Measurements from ENCODE around the gene TTC22. TPM values are rescaled to one million over a fixed set of nuclear protein-coding genes. Genes with fewer than 3 reads are reported as not detected.

TTC22 gene
- 14.9 TPM for total RNA-seq

GRCh38 chr1:54800899-54801759 is at the start of gene TTC22:
Gene TTC22, minus strand, starts transcription at chr1:54801323. Its CDS starts 160 bp downstream, at chr1:54801163.
- DNase-seq (ENCODE audit: low spot score) = peak; percentile 76

- no peak for DNase-seq (ENCODE audit: low spot score)
Measured at GRCh38 chr1:54850737-54851136, 49.6 kb upstream of the TTC22 start.

GRCh38 chr1:54850069-54850730 is 49.1 kb upstream of the TTC22 start:
- no peak for DNase-seq (ENCODE audit: low spot score)

- no peak for DNase-seq (ENCODE audit: low spot score)
Measured at GRCh38 chr1:54849219-54850068, 48.3 kb upstream of the TTC22 start.

DNA sequence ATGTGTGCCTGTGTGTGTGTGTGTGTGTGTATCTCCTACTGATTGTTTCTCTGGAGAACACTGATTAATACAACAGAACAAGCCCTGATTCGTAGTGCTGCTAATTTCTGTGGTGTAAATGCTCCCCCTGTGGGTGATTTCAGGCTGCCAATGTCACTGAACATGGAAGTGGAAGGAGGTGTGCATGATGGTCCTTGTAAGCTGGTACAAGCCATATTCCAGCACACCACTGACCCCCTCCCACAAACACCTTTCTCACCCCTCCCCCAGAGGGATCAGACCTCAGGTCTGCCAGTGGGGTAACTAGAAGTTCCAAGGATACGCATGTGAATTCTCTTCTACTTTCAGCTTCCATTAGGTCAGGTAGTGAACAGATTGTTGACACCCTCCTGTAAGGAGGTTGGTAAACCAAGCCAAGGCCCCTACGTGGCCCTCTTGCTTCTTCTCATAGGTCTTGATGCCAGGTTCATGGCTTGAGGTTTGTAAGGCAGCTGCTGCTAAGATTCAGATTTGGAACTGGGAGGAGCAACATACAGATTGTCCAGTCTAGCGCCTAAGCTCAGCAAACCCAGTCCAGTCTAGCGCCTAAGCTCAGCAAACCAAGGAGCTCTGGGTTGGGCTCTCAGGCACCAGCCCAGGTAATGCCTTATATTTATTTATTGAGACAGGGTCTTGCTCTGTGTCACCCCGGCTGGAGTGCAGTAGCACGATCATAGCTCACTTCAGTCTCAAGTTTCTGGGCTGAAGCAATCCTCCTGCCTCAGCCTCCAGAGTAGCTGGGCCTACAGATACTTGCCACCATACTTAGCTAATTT is 47.2 kb upstream of the TTC22 start:
- DNase-seq (ENCODE audit: low spot score) = no peak

- DNase-seq (ENCODE audit: low spot score) = no peak
Measured at GRCh38 chr1:54846716-54847284, 45.7 kb upstream of the TTC22 start.

DNA sequence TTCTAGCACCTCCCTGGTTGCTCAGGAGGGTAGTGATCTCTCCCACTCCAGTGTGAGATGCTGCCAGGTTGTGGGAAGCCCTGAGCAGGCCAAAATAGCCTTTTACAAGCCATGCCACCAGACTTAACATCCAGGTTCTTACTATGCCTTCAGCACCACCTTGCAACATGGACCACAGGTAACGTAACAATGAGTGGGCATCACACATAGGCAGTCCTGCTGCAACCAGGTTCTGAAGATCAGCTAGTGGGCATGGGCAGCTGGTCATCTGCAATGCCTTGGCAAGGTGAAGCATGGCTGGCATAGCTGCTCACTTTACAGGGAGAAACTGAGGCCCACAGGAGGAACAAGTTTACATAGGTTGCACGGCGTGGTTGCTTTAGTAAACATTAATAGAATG is 45.2 kb upstream of the TTC22 start:
- DNase-seq (ENCODE audit: low spot score) = peak; percentile 17

DNA sequence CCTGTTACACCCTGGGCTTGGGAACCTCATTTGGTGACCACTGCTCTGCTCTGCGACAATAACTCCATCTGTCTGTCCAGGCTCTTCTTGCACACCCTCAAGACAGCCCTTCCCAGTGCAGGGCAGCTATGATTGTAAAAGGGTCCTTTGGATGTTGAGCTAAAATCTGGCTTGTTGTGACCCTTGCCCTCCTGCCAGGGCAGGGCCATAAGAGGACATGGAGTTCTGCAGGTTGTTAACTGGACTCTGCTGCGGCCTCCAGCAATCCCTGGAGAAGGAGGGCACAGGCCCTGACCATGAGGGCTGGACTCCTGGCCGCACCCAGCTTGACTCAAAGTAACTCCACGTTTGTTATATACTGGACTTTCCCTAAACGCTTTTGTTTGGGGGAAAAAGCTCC is 44.6 kb upstream of the TTC22 start:
- peak; percentile 26 for DNase-seq (ENCODE audit: low spot score)

DNA sequence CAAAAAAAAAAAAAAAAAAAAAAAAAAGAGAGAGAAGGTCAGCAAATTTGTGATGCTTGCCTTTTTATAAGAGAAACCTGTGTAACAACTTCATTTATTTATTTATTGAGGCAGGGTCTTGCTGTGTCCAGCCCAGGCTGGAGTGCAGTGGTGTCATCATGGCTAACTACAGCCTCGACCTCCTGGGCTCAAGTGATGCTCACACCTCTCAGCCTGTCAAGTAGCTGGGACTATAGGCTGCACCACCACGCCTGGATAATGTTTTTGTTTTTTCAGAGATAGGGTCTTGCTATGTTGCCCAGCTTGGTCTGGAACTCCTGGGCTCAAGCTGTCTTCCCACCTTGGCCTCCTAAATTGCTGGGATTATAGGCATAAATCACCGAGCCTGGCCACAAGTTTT is 43.4 kb upstream of the TTC22 start:
- DNase-seq (ENCODE audit: low spot score) = peak; percentile 10

DNA sequence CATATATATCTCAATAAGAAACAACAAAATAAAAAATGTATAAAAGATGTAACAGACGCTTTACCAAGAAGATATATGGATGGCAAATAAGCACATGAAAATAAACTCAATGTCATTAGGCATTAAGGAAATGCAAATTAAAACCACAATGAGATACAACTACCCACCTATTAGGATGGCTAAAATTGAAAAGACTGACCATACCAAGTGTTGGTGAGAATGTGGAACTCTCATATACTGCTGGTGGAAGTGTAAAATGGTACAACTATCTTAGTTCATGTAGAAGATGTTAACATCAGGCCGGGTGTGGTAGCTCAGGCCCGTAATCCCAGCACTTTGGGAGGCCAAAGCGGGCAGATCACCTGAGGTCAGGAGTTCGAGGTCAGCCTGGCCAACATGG is 42.3 kb upstream of the TTC22 start:
- peak; percentile 9 for DNase-seq (ENCODE audit: low spot score)

GRCh38 chr1:54842963-54843362 is 41.8 kb upstream of the TTC22 start:
- peak; percentile 26 for DNase-seq (ENCODE audit: low spot score)

- peak; percentile 19 for DNase-seq (ENCODE audit: low spot score)
Measured at GRCh38 chr1:54842206-54842915, 41.2 kb upstream of the TTC22 start.

GRCh38 chr1:54839824-54840223 is 38.7 kb upstream of the TTC22 start:
- no peak for DNase-seq (ENCODE audit: low spot score)

DNA sequence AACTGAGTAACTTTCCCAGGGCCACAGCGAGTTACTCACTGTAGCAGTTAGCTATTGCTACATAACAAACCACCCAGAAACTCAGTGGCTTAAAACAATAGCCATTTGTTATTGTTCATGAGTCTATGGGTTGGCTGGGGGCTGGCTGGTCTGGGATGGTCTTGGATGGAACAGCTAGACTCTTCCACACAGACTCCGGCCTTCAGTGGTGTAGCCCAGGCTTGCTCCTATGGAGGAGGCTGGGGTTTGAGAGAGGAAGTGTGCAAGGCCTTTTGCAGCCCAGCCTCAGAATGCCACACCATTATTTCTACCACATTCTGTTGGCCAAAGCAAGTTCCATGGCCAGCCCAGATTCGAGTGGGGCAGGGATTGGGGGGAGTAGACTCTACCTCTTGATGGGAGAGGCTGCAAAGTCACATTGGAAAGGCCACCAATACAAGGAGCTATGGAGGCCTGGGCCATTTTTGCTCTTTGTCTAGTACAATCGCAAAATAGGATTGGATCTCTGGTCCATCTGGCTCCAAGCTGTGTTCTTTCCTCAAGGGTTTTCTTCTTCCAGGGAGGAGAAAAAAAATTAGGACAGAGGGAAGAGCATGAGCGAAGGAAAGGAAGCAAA is 37.5 kb upstream of the TTC22 start:
- peak; percentile 18 for DNase-seq (ENCODE audit: low spot score)

DNA sequence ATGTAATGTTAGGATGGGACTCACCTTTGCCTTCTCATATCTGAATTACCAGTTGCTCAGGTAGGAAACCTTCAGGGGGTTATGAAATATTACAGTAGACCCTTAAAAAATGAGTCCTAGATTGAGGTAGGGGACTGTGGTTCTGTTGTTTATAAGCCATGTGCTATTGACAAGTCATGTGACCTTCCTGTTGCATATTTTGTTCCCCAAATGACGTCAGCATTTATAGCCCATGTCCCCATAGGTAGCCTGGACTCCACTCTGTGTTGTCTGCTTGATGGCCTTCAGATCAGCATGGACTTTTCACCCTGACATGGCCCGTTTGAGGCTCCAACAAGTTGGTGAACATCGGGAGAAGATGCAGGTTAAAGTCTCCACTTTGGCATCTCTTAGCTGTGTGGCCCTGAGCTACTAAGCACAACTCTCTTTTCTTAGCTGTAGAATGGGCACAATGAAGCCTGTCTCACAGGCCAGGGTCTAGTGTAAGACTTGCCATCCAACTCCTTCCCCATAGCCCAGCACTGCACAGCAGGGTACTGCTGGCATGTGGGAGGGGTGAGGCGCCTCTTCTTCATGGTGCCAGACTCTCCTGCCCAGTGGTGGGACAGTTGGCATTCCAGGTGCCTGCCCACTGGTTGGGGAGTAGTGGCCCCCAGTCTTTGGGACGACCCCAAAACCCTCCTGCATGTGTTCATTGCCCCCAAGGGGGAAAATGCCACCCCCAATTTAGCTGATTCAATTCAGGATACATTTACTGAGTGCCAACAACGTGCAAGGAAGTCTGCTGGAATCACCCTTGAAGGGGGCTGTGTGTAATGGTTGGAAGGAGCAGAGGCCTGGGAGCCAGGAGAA is 36.1 kb upstream of the TTC22 start:
- DNase-seq (ENCODE audit: low spot score) = peak; percentile 14

- DNase-seq (ENCODE audit: low spot score) = peak; percentile 36
Measured at GRCh38 chr1:54836594-54836993, 35.5 kb upstream of the TTC22 start.

- DNase-seq (ENCODE audit: low spot score) = peak; percentile 40
Measured at GRCh38 chr1:54835970-54836369, 34.8 kb upstream of the TTC22 start.

DNA sequence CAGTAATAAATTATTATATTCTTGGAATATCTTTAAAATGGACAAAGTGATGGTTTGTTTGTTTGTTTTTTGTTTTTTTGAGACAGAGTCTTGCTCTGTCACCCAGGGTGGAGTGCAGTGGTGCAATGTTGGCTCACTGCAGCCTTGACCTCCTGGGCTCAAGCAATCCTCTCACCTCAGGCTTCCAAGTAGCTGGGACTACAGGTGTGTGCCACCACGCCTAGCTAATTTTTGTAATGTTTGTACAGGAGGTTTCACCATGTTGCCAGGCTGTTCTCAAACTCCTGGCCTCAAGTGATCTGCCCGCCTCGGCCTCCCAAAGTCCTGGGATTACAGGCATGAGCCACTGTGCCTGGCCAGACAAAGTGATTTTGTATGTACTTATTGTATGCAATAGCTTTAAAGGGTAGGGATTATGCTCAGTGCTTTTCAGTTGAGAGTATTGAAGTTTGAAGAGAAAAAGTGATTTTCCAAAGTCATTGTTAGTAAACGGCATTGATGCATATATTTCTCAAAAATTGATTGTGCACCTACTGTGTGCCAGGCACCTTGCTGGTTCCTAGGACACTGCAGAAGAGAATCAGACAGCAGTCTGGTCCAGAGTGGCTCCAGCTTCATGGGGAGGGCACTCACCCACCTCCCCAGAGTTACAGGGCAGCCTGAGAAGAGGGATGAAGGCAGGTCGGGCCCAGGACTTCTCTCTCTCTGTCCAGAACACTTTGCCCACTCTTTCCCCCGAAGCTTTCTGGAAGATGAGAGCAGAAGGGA is 34.2 kb upstream of the TTC22 start:
- peak; percentile 12 for DNase-seq (ENCODE audit: low spot score)
